Measurements from ENCODE around the gene USP20.

- TF ChIP-seq POLR2A (IDR thresholded peaks at IDR 0.05) (no peak), CTCF (IDR thresholded peaks at IDR 0.05) (no peak)
Measured at GRCh38 chr9:129887334-129888292, 52.4 kb downstream of the USP20 start.
